ENCODE data around the gene FRMD4A. TPM values are rescaled to one million over a fixed set of nuclear protein-coding genes. Genes with fewer than 3 reads are reported as not detected.
A peak's percentile ranks its signal among the peaks of the same experiment; 100 is the strongest.

FRMD4A gene
- total RNA-seq, 1 experiment from 2014 or later: not detected

- Histone ChIP-seq H3K9me3 (ENCODE audit: low read length) (no peaks in the 10 kb centered on the region), H3K9ac (ENCODE audit: low read length) (no peak overlapping the region), H3K27ac (ENCODE audit: low read length) (no peak overlapping the region), H3K4me2 (ENCODE audit: low read depth, low read length, poor library complexity, severe bottlenecking) (no peak overlapping the region), H4K20me1 (ENCODE audit: insufficient read depth, low read depth, low read length) (no peaks in the 10 kb centered on the region), H2AFZ (ENCODE audit: low read length) (no peak overlapping the region), H3K9me2 (replicated peaks; ENCODE audit: insufficient read depth, low read length) (no peaks in the 10 kb centered on the region), H3K27me3 (ENCODE audit: low read length) (no peaks in the 10 kb centered on the region), H3K4me1 (ENCODE audit: low read length) (no peaks in the 10 kb centered on the region), H3K4me3 (ENCODE audit: low read length) (no peak overlapping the region), H3K36me3 (ENCODE audit: insufficient read depth, low read length) (no peaks in the 10 kb centered on the region), H3K79me2 (ENCODE audit: low read length) (no peaks in the 10 kb centered on the region)
- DNase-seq: no peak
Measured at GRCh38 chr10:14333606-14334005, 2.9 kb upstream of the FRMD4A start.

DNA sequence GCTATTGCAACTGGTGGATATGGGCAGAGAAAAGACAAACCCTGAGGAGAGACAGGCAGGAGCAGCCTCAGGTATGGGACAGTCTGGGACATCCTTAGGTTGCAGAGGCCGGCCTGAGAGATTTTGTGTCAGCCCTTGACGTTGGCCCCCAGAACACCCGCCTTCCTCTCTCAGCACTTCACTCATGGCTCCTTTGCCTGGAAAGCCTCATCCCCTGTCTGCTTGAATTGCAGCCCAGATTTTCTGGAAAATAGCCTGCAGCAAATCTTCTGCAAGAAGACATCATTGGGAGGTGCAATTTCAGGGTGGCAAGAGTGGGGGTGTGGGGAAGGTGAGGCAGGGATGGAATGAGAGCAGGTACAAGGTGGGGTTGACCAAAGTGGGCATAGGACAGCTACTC is 2.2 kb upstream of the FRMD4A start:
- Histone ChIP-seq H4K20me1 (ENCODE audit: insufficient read depth, low read depth, low read length) (no peaks in the 10 kb centered on the region), H3K9me3 (ENCODE audit: low read length) (no peaks in the 10 kb centered on the region), H3K79me2 (ENCODE audit: low read length) (no peaks in the 10 kb centered on the region), H3K9me2 (replicated peaks; ENCODE audit: insufficient read depth, low read length) (no peaks in the 10 kb centered on the region), H3K27ac (ENCODE audit: low read length) (no peak overlapping the region), H3K27me3 (ENCODE audit: low read length) (no peaks in the 10 kb centered on the region), H3K4me2 (ENCODE audit: low read depth, low read length, poor library complexity, severe bottlenecking) (no peak overlapping the region), H2AFZ (ENCODE audit: low read length) (no peak overlapping the region), H3K4me1 (ENCODE audit: low read length) (no peaks in the 10 kb centered on the region), H3K4me3 (ENCODE audit: low read length) (no peak overlapping the region), H3K36me3 (ENCODE audit: insufficient read depth, low read length) (no peaks in the 10 kb centered on the region), H3K9ac (ENCODE audit: low read length) (no peak overlapping the region)
- DNase-seq: no peak

GRCh38 chr10:14329746-14330173 is 964 bp downstream of the FRMD4A start:
- no peaks in the 10 kb centered on the region for H3K4me1 ChIP-seq (ENCODE audit: low read length)
- no peaks in the 10 kb centered on the region for H4K20me1 ChIP-seq (ENCODE audit: insufficient read depth, low read depth, low read length)
- H3K27me3 ChIP-seq (ENCODE audit: low read length): no peaks in the 10 kb centered on the region
- H3K36me3 ChIP-seq (ENCODE audit: insufficient read depth, low read length): no peaks in the 10 kb centered on the region
- no peak overlapping the region for H2AFZ ChIP-seq (ENCODE audit: low read length)
- no peak overlapping the region for H3K4me2 ChIP-seq (ENCODE audit: low read depth, low read length, poor library complexity, severe bottlenecking)
- no peak overlapping the region for H3K4me3 ChIP-seq (ENCODE audit: low read length)
- no peaks in the 10 kb centered on the region for H3K9me2 ChIP-seq (replicated peaks; ENCODE audit: insufficient read depth, low read length)
- H3K79me2 ChIP-seq (ENCODE audit: low read length): no peaks in the 10 kb centered on the region
- H3K9me3 ChIP-seq (ENCODE audit: low read length): no peaks in the 10 kb centered on the region
- H3K9ac ChIP-seq (ENCODE audit: low read length): no peak overlapping the region
- DNase-seq: no peak
- no peak overlapping the region for H3K27ac ChIP-seq (ENCODE audit: low read length)

GRCh38 chr10:14328881-14329672 is 1.6 kb downstream of the FRMD4A start:
- H2AFZ ChIP-seq (ENCODE audit: low read length): no peak overlapping the region
- DNase-seq: no peak
- no peak overlapping the region for H3K27ac ChIP-seq (ENCODE audit: low read length)
- no peaks in the 10 kb centered on the region for H3K4me1 ChIP-seq (ENCODE audit: low read length)
- no peaks in the 10 kb centered on the region for H3K79me2 ChIP-seq (ENCODE audit: low read length)
- no peaks in the 10 kb centered on the region for H3K36me3 ChIP-seq (ENCODE audit: insufficient read depth, low read length)
- no peak overlapping the region for H3K9ac ChIP-seq (ENCODE audit: low read length)
- H4K20me1 ChIP-seq (ENCODE audit: insufficient read depth, low read depth, low read length): no peaks in the 10 kb centered on the region
- no peaks in the 10 kb centered on the region for H3K9me3 ChIP-seq (ENCODE audit: low read length)
- H3K4me2 ChIP-seq (ENCODE audit: low read depth, low read length, poor library complexity, severe bottlenecking): no peak overlapping the region
- no peaks in the 10 kb centered on the region for H3K27me3 ChIP-seq (ENCODE audit: low read length)
- H3K9me2 ChIP-seq (replicated peaks; ENCODE audit: insufficient read depth, low read length): no peaks in the 10 kb centered on the region
- no peak overlapping the region for H3K4me3 ChIP-seq (ENCODE audit: low read length)

DNA sequence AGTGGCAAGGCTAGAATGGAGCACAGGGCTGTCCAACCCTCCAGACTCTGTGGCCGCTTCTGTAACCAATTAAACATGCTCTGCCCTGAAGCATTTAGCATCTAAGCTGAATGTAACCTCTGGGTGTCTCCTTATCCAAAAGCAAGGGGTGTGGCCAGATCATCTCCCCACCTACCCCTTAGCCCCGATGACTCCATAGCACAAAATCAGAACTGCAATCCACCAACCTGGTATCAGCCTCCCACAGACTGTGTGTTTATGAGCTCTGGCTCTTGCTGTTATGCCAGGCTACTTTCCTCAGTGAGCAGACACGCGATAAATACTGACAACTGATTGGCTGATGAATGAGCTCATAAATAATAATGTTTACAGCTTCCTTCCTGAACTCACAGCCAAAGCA is 3.2 kb downstream of the FRMD4A start:
- H3K4me1 ChIP-seq (ENCODE audit: low read length): no peaks in the 10 kb centered on the region
- DNase-seq: no peak
- H3K27me3 ChIP-seq (ENCODE audit: low read length): no peaks in the 10 kb centered on the region
- H3K79me2 ChIP-seq (ENCODE audit: low read length): no peaks in the 10 kb centered on the region
- no peak overlapping the region for H3K9ac ChIP-seq (ENCODE audit: low read length)
- H3K9me2 ChIP-seq (replicated peaks; ENCODE audit: insufficient read depth, low read length): no peaks in the 10 kb centered on the region
- no peak overlapping the region for H2AFZ ChIP-seq (ENCODE audit: low read length)
- H3K4me3 ChIP-seq (ENCODE audit: low read length): no peak overlapping the region
- H3K36me3 ChIP-seq (ENCODE audit: insufficient read depth, low read length): no peaks in the 10 kb centered on the region
- no peak overlapping the region for H3K27ac ChIP-seq (ENCODE audit: low read length)
- H3K4me2 ChIP-seq (ENCODE audit: low read depth, low read length, poor library complexity, severe bottlenecking): no peak overlapping the region
- H4K20me1 ChIP-seq (ENCODE audit: insufficient read depth, low read depth, low read length): no peaks in the 10 kb centered on the region
- no peaks in the 10 kb centered on the region for H3K9me3 ChIP-seq (ENCODE audit: low read length)

DNA sequence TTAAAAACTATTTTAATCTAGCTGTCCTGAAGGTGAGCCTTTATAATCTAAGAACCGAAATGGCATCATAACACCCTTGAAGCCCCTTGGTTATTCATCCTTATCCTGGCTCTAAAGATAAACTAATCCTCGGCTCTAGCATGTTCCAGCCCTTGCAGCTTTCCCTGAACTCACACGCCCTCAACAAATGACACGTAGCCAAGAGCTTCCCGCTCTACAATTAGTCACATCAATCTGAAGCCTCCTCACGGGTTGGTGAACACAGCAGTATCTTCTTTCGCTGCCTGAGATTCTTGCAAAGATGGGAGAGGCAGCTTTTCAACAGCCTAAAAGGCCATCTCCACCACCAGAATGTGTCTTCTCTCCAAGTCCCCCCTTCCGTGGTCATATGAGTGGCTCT is 4.1 kb downstream of the FRMD4A start:
- Histone ChIP-seq H3K36me3 (ENCODE audit: insufficient read depth, low read length) (no peaks in the 10 kb centered on the region), H3K79me2 (ENCODE audit: low read length) (no peaks in the 10 kb centered on the region), H3K9me2 (replicated peaks; ENCODE audit: insufficient read depth, low read length) (no peaks in the 10 kb centered on the region), H4K20me1 (ENCODE audit: insufficient read depth, low read depth, low read length) (no peaks in the 10 kb centered on the region), H3K9me3 (ENCODE audit: low read length) (no peaks in the 10 kb centered on the region), H3K27me3 (ENCODE audit: low read length) (no peaks in the 10 kb centered on the region), H3K4me1 (ENCODE audit: low read length) (no peaks in the 10 kb centered on the region), H3K27ac (ENCODE audit: low read length) (no peak overlapping the region), H2AFZ (ENCODE audit: low read length) (no peak overlapping the region), H3K4me2 (ENCODE audit: low read depth, low read length, poor library complexity, severe bottlenecking) (no peak overlapping the region), H3K9ac (ENCODE audit: low read length) (no peak overlapping the region), H3K4me3 (ENCODE audit: low read length) (no peak overlapping the region)
- no peak for DNase-seq

- no peak overlapping the region for H3K9ac ChIP-seq (ENCODE audit: low read length)
- H4K20me1 ChIP-seq (ENCODE audit: insufficient read depth, low read depth, low read length): no peaks in the 10 kb centered on the region
- no peaks in the 10 kb centered on the region for H3K4me1 ChIP-seq (ENCODE audit: low read length)
- H3K9me3 ChIP-seq (ENCODE audit: low read length): no peaks in the 10 kb centered on the region
- no peaks in the 10 kb centered on the region for H3K36me3 ChIP-seq (ENCODE audit: insufficient read depth, low read length)
- H3K27me3 ChIP-seq (ENCODE audit: low read length): no peaks in the 10 kb centered on the region
- H2AFZ ChIP-seq (ENCODE audit: low read length): no peak overlapping the region
- H3K4me3 ChIP-seq (ENCODE audit: low read length): no peak overlapping the region
- no peak overlapping the region for H3K27ac ChIP-seq (ENCODE audit: low read length)
- no peak overlapping the region for H3K4me2 ChIP-seq (ENCODE audit: low read depth, low read length, poor library complexity, severe bottlenecking)
- H3K9me2 ChIP-seq (replicated peaks; ENCODE audit: insufficient read depth, low read length): no peaks in the 10 kb centered on the region
- peak; percentile 87 for DNase-seq
- H3K79me2 ChIP-seq (ENCODE audit: low read length): no peaks in the 10 kb centered on the region
Measured at GRCh38 chr10:14325325-14325955, 5.3 kb downstream of the FRMD4A start.

DNA sequence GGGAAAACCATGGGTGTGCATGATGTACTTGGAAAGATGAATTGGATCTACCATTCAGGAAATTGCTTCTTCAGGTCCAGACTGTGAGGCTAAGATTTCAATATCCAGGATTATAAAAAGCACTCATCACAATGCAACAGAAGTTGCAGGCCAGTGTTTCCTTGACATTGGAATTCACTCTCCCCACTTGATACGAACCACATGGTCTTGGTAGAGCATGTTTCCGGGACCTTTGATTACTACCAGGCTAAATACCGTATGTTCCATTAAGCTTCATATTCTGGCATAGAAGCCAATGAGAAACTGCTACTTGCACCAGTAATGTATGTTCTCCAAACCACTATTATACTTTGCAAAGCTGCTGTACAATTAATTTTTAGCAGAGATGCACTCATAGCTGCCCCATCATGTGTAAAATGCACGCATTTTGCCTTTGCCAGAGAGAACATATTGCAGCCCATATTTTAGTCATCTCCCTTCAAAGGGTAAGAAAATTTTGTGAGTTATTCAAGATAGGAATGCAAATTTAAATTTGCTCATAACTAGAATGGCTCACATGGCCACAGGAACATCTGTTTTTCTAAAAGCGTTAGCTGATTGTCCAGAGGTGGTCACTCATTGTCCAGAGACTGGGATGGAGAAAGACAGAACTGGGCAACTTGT is 8.1 kb downstream of the FRMD4A start:
- no peaks in the 10 kb centered on the region for H3K9me3 ChIP-seq (ENCODE audit: low read length)
- H2AFZ ChIP-seq (ENCODE audit: low read length): no peak overlapping the region
- no peaks in the 10 kb centered on the region for H3K79me2 ChIP-seq (ENCODE audit: low read length)
- DNase-seq: no peak
- no peak overlapping the region for H3K4me3 ChIP-seq (ENCODE audit: low read length)
- H3K9ac ChIP-seq (ENCODE audit: low read length): no peak overlapping the region
- no peaks in the 10 kb centered on the region for H4K20me1 ChIP-seq (ENCODE audit: insufficient read depth, low read depth, low read length)
- no peaks in the 10 kb centered on the region for H3K36me3 ChIP-seq (ENCODE audit: insufficient read depth, low read length)
- H3K27me3 ChIP-seq (ENCODE audit: low read length): no peaks in the 10 kb centered on the region
- no peaks in the 10 kb centered on the region for H3K9me2 ChIP-seq (replicated peaks; ENCODE audit: insufficient read depth, low read length)
- no peaks in the 10 kb centered on the region for H3K4me1 ChIP-seq (ENCODE audit: low read length)
- H3K27ac ChIP-seq (ENCODE audit: low read length): no peak overlapping the region
- no peak overlapping the region for H3K4me2 ChIP-seq (ENCODE audit: low read depth, low read length, poor library complexity, severe bottlenecking)

All from Karpas-422 (cell line).